A549 (cell line): ENCODE results near the gene UNC5B.

Experiments
- ELK1 ChIP-seq: fragments of 150-350 bp; IDR thresholded peaks from 2 replicates; pipeline ENCODE4 v1.6.1; 2014; ENCODE audit warnings: low read depth, mild to moderate bottlenecking, low read length
- EP300 ChIP-seq, 2 experiments: fragments of >200 bp; sonication (Bioruptor Twin); formaldehyde crosslinking; IDR thresholded peaks; 2 replicates in 1 of 2; 3 replicates in 1 of 2; pipeline ENCODE4 v1.6.1; 2016 to 2017
- FOSB ChIP-seq: fragments of 250-450 bp; sonication (Bioruptor Pico); IDR thresholded peaks from 2 replicates; pipeline ENCODE4 v1.5.0; 2020; ENCODE audit warnings: mild to moderate bottlenecking, moderate library complexity
- MAX ChIP-seq: IDR thresholded peaks from 2 replicates; pipeline ENCODE4 v1.6.1; 2012
- RNF2 ChIP-seq: fragments of 200-600 bp; sonication (generic); IDR thresholded peaks from 2 replicates; pipeline ENCODE4 v1.6.1; 2016; ENCODE audit warnings: low read depth, mild to moderate bottlenecking, antibody characterized with exemption, moderate library complexity, borderline replicate concordance

GRCh38 chr10:71251319-71251718, 38.9 kb downstream of the UNC5B start:
- TF ChIP-seq EP300 (IDR thresholded peaks at IDR 0.05) (no peak), FOSB (no peak), RNF2 (no peak), ELK1 (no peak), MAX (no peak)
